ENCODE measurements around the gene RIN3. TPM values are rescaled to one million over a fixed set of nuclear protein-coding genes. Genes with fewer than 3 reads are reported as not detected.

RIN3 gene
- total RNA-seq, 2 donors from 2014 or later: 22.9 to 26.3 TPM

GRCh38 chr14:92726933-92727262 is 213.3 kb downstream of the RIN3 start:
- ATAC-seq (no peak), DNase-seq (no peak)
- intact Hi-C loops (cut with DNase I, micrococcal nuclease): no loop called here

- intact Hi-C loops (cut with DNase I, micrococcal nuclease): no loop called here
- DNase-seq (no peak), ATAC-seq (no peak)
Measured at GRCh38 chr14:92728759-92729364, 215.3 kb downstream of the RIN3 start.

GRCh38 chr14:92729634-92730358 is 216.2 kb downstream of the RIN3 start:
- ATAC-seq: no peak
- intact Hi-C loops (cut with DNase I, micrococcal nuclease): no loop called here
- DNase-seq: no peak

GRCh38 chr14:92731622-92732115 is 218.1 kb downstream of the RIN3 start:
- intact Hi-C loops (cut with DNase I, micrococcal nuclease): no loop called here
- no peak for ATAC-seq
- DNase-seq: no peak

GRCh38 chr14:92733007-92733406 is 219.4 kb downstream of the RIN3 start:
- no peak for DNase-seq
- no peak for ATAC-seq
- intact Hi-C loops (cut with DNase I, micrococcal nuclease): no loop called here

GRCh38 chr14:92734618-92735017 is 221.0 kb downstream of the RIN3 start:
- DNase-seq (no peak), ATAC-seq (no peak)
- intact Hi-C loops (cut with DNase I, micrococcal nuclease): no loop called here

- ATAC-seq: no peak
- no peak for DNase-seq
- intact Hi-C loops (cut with DNase I, micrococcal nuclease): no loop called here
Measured at GRCh38 chr14:92735344-92735743, 221.8 kb downstream of the RIN3 start.

- DNase-seq: no peak
- intact Hi-C loops (cut with DNase I, micrococcal nuclease): no loop called here
- ATAC-seq: peak; percentile 90
Measured at GRCh38 chr14:92737206-92737605, 223.6 kb downstream of the RIN3 start.

GRCh38 chr14:92737619-92738188 is 224.1 kb downstream of the RIN3 start:
- ATAC-seq (peak; percentile 44), DNase-seq (no peak)
- intact Hi-C loops (cut with DNase I, micrococcal nuclease): no loop called here

Other genes with a start within 250 kb of the RIN3 start
- gene SLC24A4, start 190.6 kb upstream of the RIN3 start, total RNA-seq: under 1 TPM; 0.09 to 0.25 TPM
- gene LGMN, start 234.8 kb downstream of the RIN3 start, total RNA-seq: 100 to 1,000 TPM in 1 of 2 donors, 10 to 100 TPM in 1; 70.8 to 125 TPM

Data from left colon (tissue), 2 donors.